Tibial nerve (tissue), 4 donors: ENCODE results near the gene CRYBG1.

ENCODE experiments used
- CTCF ChIP-seq, 5 experiments: fragments of 200-600 bp in 3 of 5; fragments of 450-650 bp in 2 of 5; sonication (generic) in 3 of 5; IDR thresholded peaks; one replicate each; pipeline ENCODE4 v1.5.1; 2016 to 2019; ENCODE audit warnings: antibody characterized with exemption in 5 of 5, mild to moderate bottlenecking in 3 of 5, moderate library complexity in 2 of 5
- EP300 ChIP-seq, 2 donors: sonication (generic); formaldehyde crosslinking; IDR thresholded peaks; one replicate each; pipeline ENCODE4 v1.6.1; 2017; ENCODE audit warnings: antibody characterized with exemption in 2 of 2, mild to moderate bottlenecking in 1 of 2
- POLR2A ChIP-seq, 2 donors: fragments of 450-650 bp; IDR thresholded peaks; one replicate each; pipeline ENCODE4 v1.6.1; 2017; ENCODE audit warnings: antibody characterized with exemption in 2 of 2, mild to moderate bottlenecking in 2 of 2, moderate library complexity in 2 of 2

DNA sequence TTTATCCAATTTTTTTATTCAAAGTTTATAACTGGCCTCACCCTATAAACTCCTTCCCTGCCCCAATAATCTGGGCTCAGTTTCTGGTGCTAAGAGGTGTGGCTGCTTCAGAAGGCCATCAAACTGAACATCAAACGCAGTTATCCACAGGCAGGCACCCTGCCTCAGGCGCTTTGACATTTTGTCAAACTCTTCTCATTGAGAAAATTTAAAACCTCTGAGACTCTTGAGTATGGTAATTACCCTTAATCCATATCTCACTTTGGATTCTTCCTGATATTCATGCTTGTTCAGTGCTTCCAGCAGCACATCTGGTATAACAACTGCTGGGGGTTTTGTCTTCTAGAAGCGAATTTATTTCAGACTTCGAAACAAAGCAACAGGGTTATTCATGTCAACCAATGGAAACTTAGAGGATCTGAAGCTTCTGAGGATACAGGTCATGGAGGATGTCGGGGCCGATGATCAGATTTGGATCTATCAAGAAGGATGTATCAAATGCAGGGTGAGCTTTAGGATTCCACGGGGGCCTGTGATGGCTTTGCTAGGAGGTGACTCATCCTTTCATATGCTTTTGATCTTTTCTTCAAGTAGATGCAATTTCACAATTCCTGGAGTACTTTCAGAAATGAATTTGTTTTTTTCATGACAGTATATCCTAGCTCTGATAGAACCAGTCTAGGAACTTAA is 200.6 kb downstream of the CRYBG1 start:
- TF ChIP-seq CTCF (IDR thresholded peaks at IDR 0.05) (no peak), POLR2A (IDR thresholded peaks at IDR 0.05) (no peak), EP300 (IDR thresholded peaks at IDR 0.05) (no peak)
